Muscle layer of duodenum (tissue), 2 donors: ENCODE results near the gene RAB25.
A peak's percentile ranks its signal among the peaks of the same experiment; 100 is the strongest.

Source experiments
- H3K27ac ChIP-seq: one replicate; pipeline ENCODE4 v1.7.0; 2013; ENCODE audit warnings: mild to moderate bottlenecking, low read length
- H3K27me3 ChIP-seq: one replicate; pipeline ENCODE4 v1.7.0; 2013; ENCODE audit warnings: low read depth, mild to moderate bottlenecking, control low read depth, low read length
- H3K36me3 ChIP-seq, 2 donors: one replicate each; pipeline ENCODE4 v1.7.0; 2013; ENCODE audit warnings: low read length in 2 of 2, control low read depth in 1 of 2, mild to moderate bottlenecking in 1 of 2; ENCODE audit not compliant: insufficient read depth in 2 of 2, control insufficient read depth in 1 of 2
- H3K4me1 ChIP-seq, 2 donors: one replicate each; pipeline ENCODE4 v1.7.0; 2013; ENCODE audit warnings: low read length in 2 of 2, mild to moderate bottlenecking in 2 of 2, control low read depth in 1 of 2, moderate library complexity in 1 of 2; ENCODE audit not compliant: insufficient read depth in 2 of 2, control insufficient read depth in 1 of 2
- H3K4me3 ChIP-seq, 2 donors: one replicate each; pipeline ENCODE4 v1.7.0; 2013; ENCODE audit warnings: low read length in 2 of 2, low read depth in 1 of 2, mild to moderate bottlenecking in 1 of 2
- H3K9me3 ChIP-seq, 2 donors: one replicate each; pipeline ENCODE4 v1.7.0; 2013; ENCODE audit warnings: low read length in 2 of 2, control low read depth in 1 of 2, mild to moderate bottlenecking in 1 of 2; ENCODE audit not compliant: control insufficient read depth in 1 of 2
- donor health status: healthy.

The RAB25 gene

GRCh38 chr1:156095906-156096508, 35.0 kb downstream of the RAB25 start:
- Histone ChIP-seq H3K27me3 (no peaks in the 10 kb centered on the region), H3K4me3 (no peak overlapping the region), H3K4me1 (peaks cover 9 to 30% of the 10 kb centered on the region in 2 donors), H3K27ac (no peak overlapping the region), H3K9me3 (no peaks in the 10 kb centered on the region), H3K36me3 (no peaks in the 10 kb centered on the region)

GRCh38 chr1:156096640-156097391, 35.9 kb downstream of the RAB25 start:
- H3K27me3 ChIP-seq = no peaks in the 10 kb centered on the region
- no peaks in the 10 kb centered on the region for H3K36me3 ChIP-seq
- peaks cover 11 to 34% of the 10 kb centered on the region in 2 donors for H3K4me1 ChIP-seq
- H3K9me3 ChIP-seq = no peaks in the 10 kb centered on the region
- H3K27ac ChIP-seq = peak overlapping the region; percentile 72
- H3K4me3 ChIP-seq = no peak overlapping the region

GRCh38 chr1:156097499-156098178, 36.7 kb downstream of the RAB25 start:
- no peak overlapping the region for H3K4me3 ChIP-seq

GRCh38 chr1:156098784-156099183, 37.8 kb downstream of the RAB25 start:
- Histone ChIP-seq H3K4me1 (peaks cover 30 to 54% of the 10 kb centered on the region in 2 donors), H3K9me3 (no peaks in the 10 kb centered on the region), H3K4me3 (no peak overlapping the region), H3K27me3 (no peaks in the 10 kb centered on the region), H3K27ac (no peak overlapping the region), H3K36me3 (no peaks in the 10 kb centered on the region)

More at GRCh38 chr1:156097499-156098178, 36.7 kb downstream of the RAB25 start:
- Histone ChIP-seq H3K27ac (peak overlapping the region; percentile 72), H3K9me3 (no peaks in the 10 kb centered on the region), H3K27me3 (no peaks in the 10 kb centered on the region), H3K4me1 (peaks cover 19 to 43% of the 10 kb centered on the region in 2 donors), H3K36me3 (no peaks in the 10 kb centered on the region)

- Histone ChIP-seq H3K4me3 (no peak overlapping the region), H3K27me3 (no peaks in the 10 kb centered on the region), H3K27ac (no peak overlapping the region), H3K9me3 (no peaks in the 10 kb centered on the region), H3K36me3 (no peaks in the 10 kb centered on the region), H3K4me1 (peaks cover 35 to 59% of the 10 kb centered on the region in 2 donors)
These were observed 38.3 kb downstream of the RAB25 start for GRCh38 chr1:156099282-156099681.

- H3K27ac ChIP-seq = no peak overlapping the region
- H3K9me3 ChIP-seq = no peaks in the 10 kb centered on the region
- H3K27me3 ChIP-seq = no peaks in the 10 kb centered on the region
- no peaks in the 10 kb centered on the region for H3K36me3 ChIP-seq
- H3K4me1 ChIP-seq = peaks cover 47 to 70% of the 10 kb centered on the region in 2 donors
- no peak overlapping the region for H3K4me3 ChIP-seq
These were observed 39.4 kb downstream of the RAB25 start for GRCh38 chr1:156100205-156100995.

GRCh38 chr1:156101880-156102279, 40.9 kb downstream of the RAB25 start:
- H3K4me3 ChIP-seq = no peak overlapping the region
- H3K36me3 ChIP-seq = peaks cover 0 to 3% of the 10 kb centered on the region in 2 donors
- no peaks in the 10 kb centered on the region for H3K9me3 ChIP-seq
- no peaks in the 10 kb centered on the region for H3K27me3 ChIP-seq
- peak overlapping the region; percentile 98 for H3K27ac ChIP-seq
- peaks cover 47 to 70% of the 10 kb centered on the region in 2 donors for H3K4me1 ChIP-seq

- Histone ChIP-seq H3K4me1 (peaks cover 41 to 67% of the 10 kb centered on the region in 2 donors), H3K27ac (peak overlapping the region; percentile 98), H3K9me3 (no peaks in the 10 kb centered on the region), H3K27me3 (no peaks in the 10 kb centered on the region), H3K36me3 (peaks cover 0 to 3% of the 10 kb centered on the region in 2 donors), H3K4me3 (peak overlapping the region; percentile 26 to 55)
These were observed 41.9 kb downstream of the RAB25 start for GRCh38 chr1:156102633-156103511.

- peak overlapping the region; percentile 45 to 55 for H3K4me3 ChIP-seq
- no peaks in the 10 kb centered on the region for H3K9me3 ChIP-seq
- H3K27me3 ChIP-seq = no peaks in the 10 kb centered on the region
- peaks cover 41 to 67% of the 10 kb centered on the region in 2 donors for H3K4me1 ChIP-seq
- peak overlapping the region; percentile 98 for H3K27ac ChIP-seq
- peaks cover 0 to 3% of the 10 kb centered on the region in 2 donors for H3K36me3 ChIP-seq
These were observed 42.6 kb downstream of the RAB25 start for GRCh38 chr1:156103521-156103947.

GRCh38 chr1:156104065-156104810, 43.3 kb downstream of the RAB25 start:
- Histone ChIP-seq H3K36me3 (peaks cover 0 to 3% of the 10 kb centered on the region in 2 donors), H3K27me3 (no peaks in the 10 kb centered on the region), H3K9me3 (no peaks in the 10 kb centered on the region), H3K4me3 (peak overlapping the region; percentile 45 to 55), H3K27ac (peak overlapping the region; percentile 98), H3K4me1 (peaks cover 41 to 67% of the 10 kb centered on the region in 2 donors)
